Panc1 (cell line): ENCODE measurements around the gene MEGF10. TPM values are rescaled to one million over a fixed set of nuclear protein-coding genes. Genes with fewer than 3 reads are reported as not detected.

ENCODE experiments used
- ATAC-seq: fragments of 200-7000 bp; cut with Tn5 transposase; 2 replicates; pipeline ENCODE4 v1.9.1; 2020; ENCODE audit warnings: mild to moderate bottlenecking, moderate library complexity
- BruUV-seq: library from RNA; stranded (reverse); fragments of 400-500 nt; replicated peaks from 2 replicates; lab custom pipeline; 2021; lab: Mats Ljungman, UMichigan
- CTCF ChIA-PET: fragments of 300-600 bp; sonication (Branson Sonifier 250); formaldehyde crosslinking; loops from one replicate; lab custom pipeline; 2022; ENCODE audit warnings: antibody characterized with exemption; lab: Charles Lee
- POLR2A ChIA-PET: fragments of 300-600 bp; sonication (Branson Sonifier 250); formaldehyde crosslinking; loops from one replicate; lab custom pipeline; 2022; ENCODE audit warnings: antibody characterized with exemption; lab: Charles Lee
- DNase-seq: peaks from one replicate; pipeline ENCODE4 v3.0.0-alpha.2; 2010; ENCODE audit warnings: low read depth, low spot score
- H3K27ac ChIP-seq: 2 replicates; pipeline ENCODE4 v1.5.1; 2011; ENCODE audit warnings: mild to moderate bottlenecking, low read length, inconsistent platforms
- H3K27me3 ChIP-seq: fragments of 200-500 bp; sonication (Bioruptor generic); 2 replicates; pipeline ENCODE4 v1.6.0; 2014; ENCODE audit warnings: low read length, inconsistent platforms; ENCODE audit not compliant: control insufficient read depth, insufficient read depth
- H3K36me3 ChIP-seq: fragments of 200-500 bp; sonication (Bioruptor generic); 2 replicates; pipeline ENCODE4 v1.5.1; 2014; ENCODE audit warnings: inconsistent platforms, mild to moderate bottlenecking, low read length, moderate library complexity; ENCODE audit not compliant: control insufficient read depth, insufficient read depth
- H3K4me1 ChIP-seq: 2 replicates; pipeline ENCODE4 v1.5.1; 2011; ENCODE audit warnings: inconsistent platforms, mild to moderate bottlenecking, low read length, moderate library complexity; ENCODE audit not compliant: control insufficient read depth, insufficient read depth
- H3K4me3 ChIP-seq, 2 experiments: 2 replicates each; pipeline ENCODE4 v1.5.1; 2011 to 2012; ENCODE audit warnings: low read depth in 2 of 2, low read length in 2 of 2, mild to moderate bottlenecking in 2 of 2, inconsistent platforms in 1 of 2, moderate library complexity in 1 of 2
- H3K9me3 ChIP-seq: fragments of 200-500 bp; sonication (Bioruptor generic); 2 replicates; pipeline ENCODE4 v1.5.1; 2014; ENCODE audit warnings: low read depth, mild to moderate bottlenecking, inconsistent platforms, low read length, moderate library complexity; ENCODE audit not compliant: control insufficient read depth, insufficient read depth
- CTCF ChIP-seq: fragments of 450-650 bp; IDR thresholded peaks from 2 replicates; pipeline ENCODE4 v1.5.1; 2017; ENCODE audit warnings: mild to moderate bottlenecking
- POLR2AphosphoS5 ChIP-seq: IDR thresholded peaks from 2 replicates; pipeline ENCODE4 v1.6.1; 2012; ENCODE audit warnings: mild to moderate bottlenecking, low read depth, low read length, moderate library complexity
- REST ChIP-seq, 2 experiments: IDR thresholded peaks; 2 replicates each; pipeline ENCODE4 v1.6.1; 2011 to 2012; ENCODE audit warnings: low read depth in 2 of 2, control low read depth in 1 of 2, low read length in 1 of 2, mild to moderate bottlenecking in 1 of 2, moderate library complexity in 1 of 2; ENCODE audit not compliant: insufficient read depth in 1 of 2
- SIN3A ChIP-seq: IDR thresholded peaks from 2 replicates; pipeline ENCODE4 v1.6.1; 2012; ENCODE audit warnings: low read depth, mild to moderate bottlenecking, low read length, moderate library complexity, borderline replicate concordance; ENCODE audit not compliant: insufficient read depth
- TCF7L2 ChIP-seq: IDR thresholded peaks from 2 replicates; pipeline ENCODE4 v1.6.1; 2011; ENCODE audit warnings: mild to moderate bottlenecking, low read depth, low read length, inconsistent platforms
- in situ Hi-C: cut with HindIII; loops from 2 replicates; pipeline ENCODE4 v1.10.0; 2016; ENCODE audit warnings: low sequenced_read_pairs, low pct_unique_long_range_greater_than_20kb
- intact Hi-C: fragments of 100-400 bp; cut with micrococcal nuclease; formaldehyde crosslinking; loops from one replicate; pipeline ENCODE4 v1.10.0; 2022; ENCODE audit not compliant: unreplicated experiment
- total RNA-seq: library from RNA; stranded (reverse); gene quantifications from one replicate; pipeline ENCODE4 v1.2.1, GENCODE V29; 2021; ENCODE audit not compliant: unreplicated experiment

MEGF10 gene
- total RNA-seq, 1 experiment from 2014 or later, result not detected

GRCh38 chr5:127303404-127303803, 12.8 kb downstream of the MEGF10 start:
- POLR2A ChIA-PET, result no interaction called here

GRCh38 chr5:127305493-127305892, 14.9 kb downstream of the MEGF10 start:
- H3K9me3 ChIP-seq, result no peaks in the 10 kb centered on the region
- TF ChIP-seq TCF7L2, result no peak
- no peak for TF ChIP-seq POLR2AphosphoS5
- TF ChIP-seq CTCF, result no peak
- no peak for TF ChIP-seq REST (IDR thresholded peaks at IDR 0.05; ENCODE audit: insufficient read depth in 1 of 2, low read depth in 2 of 2, low read length in 1 of 2)
- no peak for TF ChIP-seq SIN3A
- CTCF ChIA-PET, result interaction anchor here (0.6 kb wide), 1 partner anchor 647 kb away, joined by 3 read pairs; no protein-coding TSS in a partner anchor
- POLR2A ChIA-PET, result no interaction called here
- no peak for DNase-seq
- in situ Hi-C loops (no loop called here), intact Hi-C loops (no loop called here)
- no TSS peak for BruUV-seq
- H3K4me3 ChIP-seq, result no peak overlapping the region
- no peak overlapping the region for H3K27ac ChIP-seq
- peaks cover 2% of the 10 kb centered on the region; the same call in 1 of the 2 replicates for H3K27me3 ChIP-seq
- H3K36me3 ChIP-seq, result no peaks in the 10 kb centered on the region
- no peak for ATAC-seq
- no peaks in the 10 kb centered on the region for H3K4me1 ChIP-seq

More at GRCh38 chr5:127303404-127303803, 12.8 kb downstream of the MEGF10 start:
- Histone ChIP-seq H3K4me3 (no peak overlapping the region), H3K9me3 (no peaks in the 10 kb centered on the region), H3K36me3 (no peaks in the 10 kb centered on the region), H3K27me3 (peaks cover 4% of the 10 kb centered on the region; the same call in 1 of the 2 replicates), H3K27ac (no peak overlapping the region), H3K4me1 (no peaks in the 10 kb centered on the region)
- CTCF ChIA-PET, result interaction anchor here (0.6 kb wide), 1 partner anchor 300 kb away, joined by 3 read pairs; no protein-coding TSS in a partner anchor
- no TSS peak for BruUV-seq
- in situ Hi-C loops (no loop called here), intact Hi-C loops (no loop called here)
- TF ChIP-seq POLR2AphosphoS5 (no peak), TCF7L2 (no peak), REST (IDR thresholded peaks at IDR 0.05; ENCODE audit: insufficient read depth in 1 of 2, low read depth in 2 of 2, low read length in 1 of 2) (no peak), CTCF (no peak), SIN3A (no peak)
- no peak for ATAC-seq
- DNase-seq, result no peak
